GM21576 (cell line): ENCODE data around the gene JPH2.

Source experiments
- ATAC-seq: cut with Tn5 transposase; IDR thresholded peaks from one replicate; pipeline ENCODE4 v1.9.1; 2021; ENCODE audit warnings: mild to moderate bottlenecking, moderate library complexity; ENCODE audit not compliant: unreplicated experiment

JPH2 gene

GRCh38 chr20:44126445-44126844 is 60.5 kb downstream of the JPH2 start:
- ATAC-seq, result no peak

- ATAC-seq, result no peak
Observed at GRCh38 chr20:44125332-44126127, 61.5 kb downstream of the JPH2 start.

- no peak for ATAC-seq
Observed at GRCh38 chr20:44123874-44124535, 63.0 kb downstream of the JPH2 start.

GRCh38 chr20:44123251-44123650 is 63.7 kb downstream of the JPH2 start:
- no peak for ATAC-seq

- ATAC-seq, result no peak
Observed at GRCh38 chr20:44120676-44121425, 66.1 kb downstream of the JPH2 start.

GRCh38 chr20:44118185-44119033 is 68.6 kb downstream of the JPH2 start:
- ATAC-seq, result no peak

- ATAC-seq, result no peak
Observed at GRCh38 chr20:44117296-44118184, 69.4 kb downstream of the JPH2 start.

- ATAC-seq, result no peak
Observed at GRCh38 chr20:44115762-44116644, 71.0 kb downstream of the JPH2 start.

GRCh38 chr20:44115181-44115580 is 71.8 kb downstream of the JPH2 start:
- no peak for ATAC-seq

- ATAC-seq, result no peak
Observed at GRCh38 chr20:44113618-44114376, 73.2 kb downstream of the JPH2 start.

- no peak for ATAC-seq
Observed at GRCh38 chr20:44112889-44113617, 73.9 kb downstream of the JPH2 start.

- ATAC-seq, result no peak
Observed at GRCh38 chr20:44112456-44112855, 74.5 kb downstream of the JPH2 start.

GRCh38 chr20:44111712-44112335 is 75.2 kb downstream of the JPH2 start:
- ATAC-seq, result no peak

- ATAC-seq, result no peak
Observed at GRCh38 chr20:44110816-44111568, 76.0 kb downstream of the JPH2 start.

- ATAC-seq, result no peak
Observed at GRCh38 chr20:44109951-44110361, 77.0 kb downstream of the JPH2 start.

GRCh38 chr20:44106615-44107014 is 80.4 kb downstream of the JPH2 start:
- no peak for ATAC-seq
